OCI-LY1 (cell line): ENCODE data around the gene ITPRID1.

Source experiments
- H2AFZ ChIP-seq: fragments of 200-600 bp; sonication (generic), shearing (Covaris generic); 2 replicates; pipeline ENCODE4 v1.6.0; 2014; ENCODE audit warnings: antibody characterized with exemption, mild to moderate bottlenecking, low read length
- H3F3A ChIP-seq: fragments of 200-600 bp; sonication (generic), shearing (Covaris generic); 2 replicates; pipeline ENCODE4 v1.6.0; 2014; ENCODE audit warnings: mild to moderate bottlenecking, antibody characterized with exemption, low read length, moderate library complexity; ENCODE audit not compliant: insufficient read depth
- H3K27ac ChIP-seq: fragments of 200-600 bp; sonication (generic); 2 replicates; pipeline ENCODE4 v1.5.1; 2014; ENCODE audit warnings: low read length, mixed run types, mild to moderate bottlenecking, low read depth; ENCODE audit not compliant: poor library complexity, severe bottlenecking
- H3K27me3 ChIP-seq: fragments of 200-600 bp; sonication (generic); 2 replicates; pipeline ENCODE4 v1.6.0; 2014; ENCODE audit warnings: antibody characterized with exemption, mild to moderate bottlenecking, low read length, moderate library complexity; ENCODE audit not compliant: insufficient read depth
- H3K36me3 ChIP-seq: fragments of 200-600 bp; sonication (generic); 2 replicates; pipeline ENCODE4 v1.6.1; 2014; ENCODE audit warnings: mild to moderate bottlenecking, antibody characterized with exemption, low read length, moderate library complexity, mixed read lengths; ENCODE audit not compliant: insufficient read depth
- H3K4me1 ChIP-seq: fragments of 200-600 bp; sonication (generic); 2 replicates; pipeline ENCODE4 v1.5.1; 2014; ENCODE audit warnings: mild to moderate bottlenecking, low read length, moderate library complexity; ENCODE audit not compliant: insufficient read depth, severe bottlenecking
- H3K4me2 ChIP-seq: fragments of 200-600 bp; sonication (generic), shearing (Covaris generic); 2 replicates; pipeline ENCODE4 v1.6.1; 2014; ENCODE audit warnings: low read length
- H3K4me3 ChIP-seq: fragments of 200-600 bp; sonication (generic); 2 replicates; pipeline ENCODE4 v1.5.1; 2014; ENCODE audit warnings: low read length, low read depth, mild to moderate bottlenecking, mixed read lengths; ENCODE audit not compliant: poor library complexity, severe bottlenecking
- H3K79me2 ChIP-seq: fragments of 200-600 bp; shearing (Covaris generic); 2 replicates; pipeline ENCODE4 v1.6.1; 2016; ENCODE audit warnings: mixed run types, low read length, mixed read lengths; ENCODE audit not compliant: insufficient read depth
- H3K9ac ChIP-seq: fragments of 200-600 bp; sonication (generic), shearing (Covaris generic); 2 replicates; pipeline ENCODE4 v1.6.1; 2014; ENCODE audit warnings: mild to moderate bottlenecking, low read length, mixed read lengths
- H3K9me2 ChIP-seq: fragments of 200-600 bp; sonication (generic), shearing (Covaris generic); 2 replicates; pipeline ENCODE4 v1.6.1; 2014; ENCODE audit warnings: low read depth, mild to moderate bottlenecking, low read length, mixed read lengths
- H3K9me3 ChIP-seq: fragments of 200-600 bp; shearing (Covaris generic); 2 replicates; pipeline ENCODE4 v1.6.1; 2014; ENCODE audit warnings: low read length, mixed read lengths
- H4K20me1 ChIP-seq: fragments of 200-600 bp; sonication (generic), shearing (Covaris generic); 2 replicates; pipeline ENCODE4 v1.6.0; 2016; ENCODE audit warnings: mild to moderate bottlenecking, low read length; ENCODE audit not compliant: insufficient read depth
- CTCF ChIP-seq: fragments of 200-600 bp; sonication (generic), shearing (Covaris generic); IDR thresholded peaks from 2 replicates; pipeline ENCODE4 v1.5.1; 2017; ENCODE audit warnings: mild to moderate bottlenecking, antibody characterized with exemption, low read length, moderate library complexity, mixed read lengths
- EZH2 ChIP-seq: fragments of 200-600 bp; sonication (generic), shearing (Covaris generic); IDR thresholded peaks from 2 replicates; pipeline ENCODE4 v1.8.0; 2017; ENCODE audit warnings: borderline replicate concordance, mixed run types, mild to moderate bottlenecking, antibody characterized with exemption, low read length, moderate library complexity, mixed read lengths

Gene ITPRID1

GRCh38 chr7:31602041-31602625 is 88.2 kb downstream of the ITPRID1 start:
- no peaks in the 10 kb centered on the region for H4K20me1 ChIP-seq
- no peaks in the 10 kb centered on the region for H3K9me3 ChIP-seq
- no peak overlapping the region for H3K9ac ChIP-seq
- H3K27me3 ChIP-seq = no peaks in the 10 kb centered on the region
- no peaks in the 10 kb centered on the region for H3K4me1 ChIP-seq
- no peaks in the 10 kb centered on the region for H3K36me3 ChIP-seq
- TF ChIP-seq CTCF = no peak
- no peak for TF ChIP-seq EZH2
- H3K4me2 ChIP-seq = no peak overlapping the region
- H3K4me3 ChIP-seq = no peak overlapping the region
- no peak overlapping the region for H2AFZ ChIP-seq
- no peaks in the 10 kb centered on the region for H3K9me2 ChIP-seq
- H3F3A ChIP-seq = no peaks in the 10 kb centered on the region
- H3K27ac ChIP-seq = no peak overlapping the region
- H3K79me2 ChIP-seq = no peaks in the 10 kb centered on the region

GRCh38 chr7:31603046-31603445 is 89.2 kb downstream of the ITPRID1 start:
- H2AFZ ChIP-seq = no peak overlapping the region
- H3K9me3 ChIP-seq = no peaks in the 10 kb centered on the region
- no peaks in the 10 kb centered on the region for H3F3A ChIP-seq
- H3K27me3 ChIP-seq = no peaks in the 10 kb centered on the region
- no peak overlapping the region for H3K4me2 ChIP-seq
- no peak overlapping the region for H3K27ac ChIP-seq
- H3K36me3 ChIP-seq = no peaks in the 10 kb centered on the region
- H4K20me1 ChIP-seq = no peaks in the 10 kb centered on the region
- H3K9ac ChIP-seq = no peak overlapping the region
- H3K79me2 ChIP-seq = no peaks in the 10 kb centered on the region
- H3K4me3 ChIP-seq = no peak overlapping the region
- no peak for TF ChIP-seq EZH2
- no peak for TF ChIP-seq CTCF
- no peaks in the 10 kb centered on the region for H3K9me2 ChIP-seq
- no peaks in the 10 kb centered on the region for H3K4me1 ChIP-seq

- no peak overlapping the region for H3K4me3 ChIP-seq
- H2AFZ ChIP-seq = no peak overlapping the region
- H3K27ac ChIP-seq = no peak overlapping the region
- no peaks in the 10 kb centered on the region for H3K27me3 ChIP-seq
- H3K4me2 ChIP-seq = no peak overlapping the region
- H3K9me3 ChIP-seq = no peaks in the 10 kb centered on the region
- H3K36me3 ChIP-seq = no peaks in the 10 kb centered on the region
- no peak overlapping the region for H3K9ac ChIP-seq
- H3K79me2 ChIP-seq = no peaks in the 10 kb centered on the region
- no peaks in the 10 kb centered on the region; the same call in 1 of the 2 replicates for H3K9me2 ChIP-seq
- no peaks in the 10 kb centered on the region for H4K20me1 ChIP-seq
- no peaks in the 10 kb centered on the region for H3K4me1 ChIP-seq
- TF ChIP-seq EZH2 (no peak), CTCF (no peak)
- H3F3A ChIP-seq = no peaks in the 10 kb centered on the region
Measured at GRCh38 chr7:31613604-31614003, 99.7 kb downstream of the ITPRID1 start.
